OCI-LY1 (cell line): ENCODE results near the gene NR3C1.

Source experiments
- H2AFZ ChIP-seq: fragments of 200-600 bp; sonication (generic), shearing (Covaris generic); 2 replicates; pipeline ENCODE4 v1.6.0; 2014; ENCODE audit warnings: antibody characterized with exemption, mild to moderate bottlenecking, low read length
- H3F3A ChIP-seq: fragments of 200-600 bp; sonication (generic), shearing (Covaris generic); 2 replicates; pipeline ENCODE4 v1.6.0; 2014; ENCODE audit warnings: mild to moderate bottlenecking, antibody characterized with exemption, low read length, moderate library complexity; ENCODE audit not compliant: insufficient read depth
- H3K27ac ChIP-seq: fragments of 200-600 bp; sonication (generic); 2 replicates; pipeline ENCODE4 v1.5.1; 2014; ENCODE audit warnings: low read length, mixed run types, mild to moderate bottlenecking, low read depth; ENCODE audit not compliant: poor library complexity, severe bottlenecking
- H3K27me3 ChIP-seq: fragments of 200-600 bp; sonication (generic); 2 replicates; pipeline ENCODE4 v1.6.0; 2014; ENCODE audit warnings: antibody characterized with exemption, mild to moderate bottlenecking, low read length, moderate library complexity; ENCODE audit not compliant: insufficient read depth
- H3K36me3 ChIP-seq: fragments of 200-600 bp; sonication (generic); 2 replicates; pipeline ENCODE4 v1.6.1; 2014; ENCODE audit warnings: mild to moderate bottlenecking, antibody characterized with exemption, low read length, moderate library complexity, mixed read lengths; ENCODE audit not compliant: insufficient read depth
- H3K4me1 ChIP-seq: fragments of 200-600 bp; sonication (generic); 2 replicates; pipeline ENCODE4 v1.5.1; 2014; ENCODE audit warnings: mild to moderate bottlenecking, low read length, moderate library complexity; ENCODE audit not compliant: insufficient read depth, severe bottlenecking
- H3K4me2 ChIP-seq: fragments of 200-600 bp; sonication (generic), shearing (Covaris generic); 2 replicates; pipeline ENCODE4 v1.6.1; 2014; ENCODE audit warnings: low read length
- H3K4me3 ChIP-seq: fragments of 200-600 bp; sonication (generic); 2 replicates; pipeline ENCODE4 v1.5.1; 2014; ENCODE audit warnings: low read length, low read depth, mild to moderate bottlenecking, mixed read lengths; ENCODE audit not compliant: poor library complexity, severe bottlenecking
- H3K79me2 ChIP-seq: fragments of 200-600 bp; shearing (Covaris generic); 2 replicates; pipeline ENCODE4 v1.6.1; 2016; ENCODE audit warnings: mixed run types, low read length, mixed read lengths; ENCODE audit not compliant: insufficient read depth
- H3K9ac ChIP-seq: fragments of 200-600 bp; sonication (generic), shearing (Covaris generic); 2 replicates; pipeline ENCODE4 v1.6.1; 2014; ENCODE audit warnings: mild to moderate bottlenecking, low read length, mixed read lengths
- H3K9me2 ChIP-seq: fragments of 200-600 bp; sonication (generic), shearing (Covaris generic); 2 replicates; pipeline ENCODE4 v1.6.1; 2014; ENCODE audit warnings: low read depth, mild to moderate bottlenecking, low read length, mixed read lengths
- H3K9me3 ChIP-seq: fragments of 200-600 bp; shearing (Covaris generic); 2 replicates; pipeline ENCODE4 v1.6.1; 2014; ENCODE audit warnings: low read length, mixed read lengths
- H4K20me1 ChIP-seq: fragments of 200-600 bp; sonication (generic), shearing (Covaris generic); 2 replicates; pipeline ENCODE4 v1.6.0; 2016; ENCODE audit warnings: mild to moderate bottlenecking, low read length; ENCODE audit not compliant: insufficient read depth
- CTCF ChIP-seq: fragments of 200-600 bp; sonication (generic), shearing (Covaris generic); IDR thresholded peaks from 2 replicates; pipeline ENCODE4 v1.5.1; 2017; ENCODE audit warnings: mild to moderate bottlenecking, antibody characterized with exemption, low read length, moderate library complexity, mixed read lengths
- EZH2 ChIP-seq: fragments of 200-600 bp; sonication (generic), shearing (Covaris generic); IDR thresholded peaks from 2 replicates; pipeline ENCODE4 v1.8.0; 2017; ENCODE audit warnings: borderline replicate concordance, mixed run types, mild to moderate bottlenecking, antibody characterized with exemption, low read length, moderate library complexity, mixed read lengths

Gene NR3C1

GRCh38 chr5:143374496-143375217 lies 28.8 kb downstream of the NR3C1 start:
- H3K36me3 ChIP-seq = peaks cover 63% of the 10 kb centered on the region
- TF ChIP-seq CTCF (no peak), EZH2 (no peak)
- no peak overlapping the region for H3K4me2 ChIP-seq
- H3K79me2 ChIP-seq = peaks cover 100% of the 10 kb centered on the region
- 0 out of 2 replicates have a peak, but pooled peaks cover 3% of the 10 kb centered on the region for H4K20me1 ChIP-seq
- no peaks in the 10 kb centered on the region for H3K4me1 ChIP-seq
- no peaks in the 10 kb centered on the region for H3K9me3 ChIP-seq
- no peaks in the 10 kb centered on the region for H3K9me2 ChIP-seq
- no peaks in the 10 kb centered on the region for H3F3A ChIP-seq
- H3K4me3 ChIP-seq = no peak overlapping the region
- no peak overlapping the region for H2AFZ ChIP-seq
- no peak overlapping the region for H3K27ac ChIP-seq
- H3K27me3 ChIP-seq = no peaks in the 10 kb centered on the region
- no peak overlapping the region for H3K9ac ChIP-seq

GRCh38 chr5:143373076-143373475 lies 30.4 kb downstream of the NR3C1 start:
- Histone ChIP-seq H3K4me2 (no peak overlapping the region), H3K79me2 (peaks cover 100% of the 10 kb centered on the region), H3K4me3 (no peak overlapping the region), H3K9me3 (no peaks in the 10 kb centered on the region), H3K9ac (no peak overlapping the region), H3K36me3 (peaks cover 79% of the 10 kb centered on the region), H2AFZ (no peak overlapping the region), H3K27ac (no peak overlapping the region), H4K20me1 (0 out of 2 replicates have a peak, but pooled peaks cover 3% of the 10 kb centered on the region), H3K9me2 (no peaks in the 10 kb centered on the region), H3F3A (no peaks in the 10 kb centered on the region), H3K4me1 (no peaks in the 10 kb centered on the region), H3K27me3 (no peaks in the 10 kb centered on the region)
- TF ChIP-seq EZH2 = no peak
- TF ChIP-seq CTCF = no peak

DNA sequence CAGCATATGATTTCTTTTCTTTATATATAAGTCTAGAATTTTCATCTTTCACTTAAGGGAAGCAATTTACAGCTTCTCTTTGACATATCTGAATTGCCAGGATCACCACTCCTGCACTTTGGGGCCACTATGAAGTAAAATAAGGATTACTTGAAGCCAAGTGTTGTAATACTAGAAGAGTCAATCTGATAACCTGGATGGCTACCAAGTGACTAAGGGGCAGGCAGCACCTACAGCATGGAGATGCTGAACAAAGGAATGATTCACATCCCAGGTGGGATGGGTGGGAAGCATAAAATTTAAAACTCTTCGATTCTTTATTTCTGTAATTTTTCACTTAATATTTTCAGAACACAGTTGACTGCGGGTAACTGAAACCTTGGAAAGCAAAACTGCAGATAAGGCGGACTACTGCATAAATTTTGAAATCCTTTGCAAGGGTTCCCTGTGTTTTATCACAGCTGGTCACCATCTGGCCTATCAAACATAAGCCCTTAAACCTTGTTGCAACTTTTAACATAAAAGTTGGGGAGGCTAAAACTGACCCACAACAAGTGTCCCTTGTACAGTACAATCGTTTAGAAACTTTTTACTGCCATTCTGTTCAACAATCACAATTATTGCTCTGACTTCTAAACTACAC lies 31.2 kb downstream of the NR3C1 start:
- H3K27me3 ChIP-seq = no peaks in the 10 kb centered on the region
- H3F3A ChIP-seq = no peaks in the 10 kb centered on the region
- H3K36me3 ChIP-seq = peaks cover 84% of the 10 kb centered on the region
- H2AFZ ChIP-seq = no peak overlapping the region
- no peaks in the 10 kb centered on the region for H3K9me2 ChIP-seq
- no peak overlapping the region for H3K27ac ChIP-seq
- H3K4me3 ChIP-seq = no peak overlapping the region
- no peaks in the 10 kb centered on the region for H3K4me1 ChIP-seq
- no peak for TF ChIP-seq EZH2
- TF ChIP-seq CTCF = no peak
- 0 out of 2 replicates have a peak, but pooled peaks cover 3% of the 10 kb centered on the region for H4K20me1 ChIP-seq
- H3K9ac ChIP-seq = no peak overlapping the region
- H3K9me3 ChIP-seq = no peaks in the 10 kb centered on the region
- H3K4me2 ChIP-seq = no peak overlapping the region
- H3K79me2 ChIP-seq = peaks cover 100% of the 10 kb centered on the region
